Measurements from ENCODE around the gene USP17L12.
"Not testable (repeated sequence)": the region's sequence is repeated elsewhere in the genome, so short reads cannot be mapped to it uniquely, and the experiment has no call there.

- TF ChIP-seq POLR2A, CTCF (IDR thresholded peaks at IDR 0.05): not testable (repeated sequence)
Observed at GRCh38 chr4:9230249-9230648, 10.3 kb downstream of the USP17L12 start.

All from sigmoid colon (tissue), 3 donors.